ENCODE measurements around the gene SHISA2.

The SHISA2 gene

GRCh38 chr13:26050568-26051230 lies 1.1 kb downstream of the SHISA2 start:
- DNase-seq (ENCODE audit: insufficient read length, low spot score) (no peak), FAIRE-seq (no peak)
- TF ChIP-seq POLR2A (IDR thresholded peaks at IDR 0.05; ENCODE audit: low read depth, low read length) (no peak), PAX5 (IDR thresholded peaks at IDR 0.05; ENCODE audit: insufficient read depth, low read length, severe bottlenecking) (no peak), POU2F2 (IDR thresholded peaks at IDR 0.05; ENCODE audit: low read depth, low read length) (no peak), SPI1 (IDR thresholded peaks at IDR 0.05; ENCODE audit: low read depth, low read length) (no peak), TAF1 (IDR thresholded peaks at IDR 0.05; ENCODE audit: low read depth, low read length) (no peak), POLR2AphosphoS5 (IDR thresholded peaks at IDR 0.05; ENCODE audit: low read depth, low read length) (no peak)

DNA sequence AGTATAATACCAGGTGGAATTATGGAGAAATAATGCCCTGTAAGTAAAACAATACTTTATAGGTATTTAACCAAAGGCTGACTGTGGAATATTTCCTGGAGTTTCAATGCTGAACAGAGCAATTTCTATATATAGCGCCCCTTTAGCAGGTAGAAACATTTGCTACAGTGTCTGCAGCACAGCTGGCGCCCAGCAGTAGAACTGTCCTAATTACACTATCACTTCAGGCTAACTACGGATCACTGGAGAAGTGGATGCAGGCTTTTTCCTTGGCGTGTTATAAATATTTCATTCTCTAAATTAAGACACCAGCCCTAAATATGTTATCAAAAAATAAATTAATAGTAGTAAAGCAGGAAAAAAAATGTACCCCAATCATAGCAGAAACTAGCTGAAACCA lies 3.1 kb downstream of the SHISA2 start:
- no peak for TF ChIP-seq POU2F2 (IDR thresholded peaks at IDR 0.05; ENCODE audit: low read depth, low read length)
- no peak for TF ChIP-seq SPI1 (IDR thresholded peaks at IDR 0.05; ENCODE audit: low read depth, low read length)
- no peak for TF ChIP-seq PAX5 (IDR thresholded peaks at IDR 0.05; ENCODE audit: insufficient read depth, low read length, severe bottlenecking)
- no peak for TF ChIP-seq POLR2A (IDR thresholded peaks at IDR 0.05; ENCODE audit: low read depth, low read length)
- TF ChIP-seq TAF1 (IDR thresholded peaks at IDR 0.05; ENCODE audit: low read depth, low read length): no peak
- no peak for TF ChIP-seq POLR2AphosphoS5 (IDR thresholded peaks at IDR 0.05; ENCODE audit: low read depth, low read length)
- no peak for DNase-seq (ENCODE audit: insufficient read length, low spot score)
- no peak for FAIRE-seq

GRCh38 chr13:26047040-26047439 lies 4.8 kb downstream of the SHISA2 start:
- FAIRE-seq: no peak
- TF ChIP-seq PAX5 (IDR thresholded peaks at IDR 0.05; ENCODE audit: insufficient read depth, low read length, severe bottlenecking): no peak
- TF ChIP-seq POLR2AphosphoS5 (IDR thresholded peaks at IDR 0.05; ENCODE audit: low read depth, low read length): no peak
- no peak for TF ChIP-seq POLR2A (IDR thresholded peaks at IDR 0.05; ENCODE audit: low read depth, low read length)
- no peak for TF ChIP-seq SPI1 (IDR thresholded peaks at IDR 0.05; ENCODE audit: low read depth, low read length)
- TF ChIP-seq POU2F2 (IDR thresholded peaks at IDR 0.05; ENCODE audit: low read depth, low read length): no peak
- TF ChIP-seq TAF1 (IDR thresholded peaks at IDR 0.05; ENCODE audit: low read depth, low read length): no peak
- DNase-seq (ENCODE audit: insufficient read length, low spot score): no peak

DNA sequence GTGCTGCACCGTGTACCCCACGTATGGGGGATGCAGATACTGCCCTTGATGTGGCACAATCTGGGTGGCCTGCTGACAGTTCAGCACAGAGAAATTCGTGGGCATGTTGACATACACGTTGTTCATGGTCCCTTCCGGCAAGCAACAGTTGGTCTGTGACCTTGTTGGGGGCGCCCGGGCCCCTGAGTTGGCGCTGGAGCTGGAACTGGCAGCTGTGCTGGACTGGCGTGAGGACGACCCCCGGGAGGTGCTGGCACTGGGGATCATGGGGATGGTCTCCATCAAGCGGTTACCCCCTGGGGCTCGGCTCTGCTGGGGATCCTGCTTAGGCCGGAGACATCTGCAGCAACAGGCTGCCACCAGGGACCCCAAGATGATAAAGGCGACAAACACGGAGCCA lies 5.2 kb downstream of the SHISA2 start:
- no peak for FAIRE-seq

DNA sequence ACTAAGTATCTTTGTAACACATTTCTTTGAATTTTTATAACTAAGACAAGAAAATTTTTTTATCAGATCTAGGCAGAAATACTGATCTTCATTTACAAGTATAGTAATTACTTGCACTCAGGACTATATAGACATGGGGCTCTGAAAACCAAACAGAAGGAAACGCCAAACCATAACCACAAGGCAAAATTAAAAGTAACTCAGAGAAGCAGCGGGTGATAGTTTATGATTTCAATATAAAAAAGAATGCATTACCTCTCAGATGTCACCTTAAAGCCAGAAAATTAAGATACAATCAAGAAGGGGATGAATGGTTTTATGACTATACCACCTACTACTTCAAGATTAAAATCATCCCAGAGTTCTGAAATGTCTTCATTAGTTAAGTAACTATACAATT lies 6.7 kb downstream of the SHISA2 start:
- TF ChIP-seq TAF1 (IDR thresholded peaks at IDR 0.05; ENCODE audit: low read depth, low read length): no peak
- no peak for TF ChIP-seq PAX5 (IDR thresholded peaks at IDR 0.05; ENCODE audit: insufficient read depth, low read length, severe bottlenecking)
- TF ChIP-seq SPI1 (IDR thresholded peaks at IDR 0.05; ENCODE audit: low read depth, low read length): no peak
- no peak for TF ChIP-seq POLR2A (IDR thresholded peaks at IDR 0.05; ENCODE audit: low read depth, low read length)
- no peak for TF ChIP-seq POU2F2 (IDR thresholded peaks at IDR 0.05; ENCODE audit: low read depth, low read length)
- no peak for TF ChIP-seq POLR2AphosphoS5 (IDR thresholded peaks at IDR 0.05; ENCODE audit: low read depth, low read length)
- DNase-seq (ENCODE audit: insufficient read length, low spot score) (no peak), FAIRE-seq (no peak)

More for the DNA sequence above, 5.2 kb downstream of the SHISA2 start:
- TF ChIP-seq SPI1 (IDR thresholded peaks at IDR 0.05; ENCODE audit: low read depth, low read length) (no peak), PAX5 (IDR thresholded peaks at IDR 0.05; ENCODE audit: insufficient read depth, low read length, severe bottlenecking) (no peak), POLR2AphosphoS5 (IDR thresholded peaks at IDR 0.05; ENCODE audit: low read depth, low read length) (no peak), POLR2A (IDR thresholded peaks at IDR 0.05; ENCODE audit: low read depth, low read length) (no peak), TAF1 (IDR thresholded peaks at IDR 0.05; ENCODE audit: low read depth, low read length) (no peak)
- no peak for DNase-seq (ENCODE audit: insufficient read length, low spot score)

DNA sequence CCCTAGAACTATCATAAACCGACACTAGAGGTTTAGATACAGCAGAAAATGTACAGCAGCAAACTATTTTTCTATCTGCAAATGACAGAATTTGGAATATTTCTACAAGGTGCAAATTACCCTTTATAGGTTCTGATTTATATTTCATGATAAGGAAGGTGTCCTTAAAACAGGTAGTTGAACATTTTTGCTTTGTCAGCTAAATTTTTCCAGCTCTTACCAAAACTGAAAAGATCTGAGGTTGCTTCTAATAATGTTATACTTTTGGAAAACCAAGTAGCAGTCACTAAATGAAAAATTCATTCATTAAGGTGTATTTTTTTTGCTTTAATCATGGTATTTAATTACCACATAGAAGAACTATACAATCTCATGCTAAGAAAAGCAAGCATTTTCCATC lies 9.0 kb downstream of the SHISA2 start:
- FAIRE-seq (no peak), DNase-seq (ENCODE audit: insufficient read length, low spot score) (no peak)
- TF ChIP-seq POLR2A (IDR thresholded peaks at IDR 0.05; ENCODE audit: low read depth, low read length) (no peak), SPI1 (IDR thresholded peaks at IDR 0.05; ENCODE audit: low read depth, low read length) (no peak), PAX5 (IDR thresholded peaks at IDR 0.05; ENCODE audit: insufficient read depth, low read length, severe bottlenecking) (no peak), TAF1 (IDR thresholded peaks at IDR 0.05; ENCODE audit: low read depth, low read length) (no peak), POU2F2 (IDR thresholded peaks at IDR 0.05; ENCODE audit: low read depth, low read length) (no peak), POLR2AphosphoS5 (IDR thresholded peaks at IDR 0.05; ENCODE audit: low read depth, low read length) (no peak)

GRCh38 chr13:26041444-26041843 lies 10.4 kb downstream of the SHISA2 start:
- TF ChIP-seq POLR2AphosphoS5 (IDR thresholded peaks at IDR 0.05; ENCODE audit: low read depth, low read length): no peak
- FAIRE-seq: no peak
- DNase-seq (ENCODE audit: insufficient read length, low spot score): no peak

GRCh38 chr13:26038931-26039475 lies 12.8 kb downstream of the SHISA2 start:
- no peak for TF ChIP-seq SPI1 (IDR thresholded peaks at IDR 0.05; ENCODE audit: low read depth, low read length)
- no peak for TF ChIP-seq TAF1 (IDR thresholded peaks at IDR 0.05; ENCODE audit: low read depth, low read length)
- TF ChIP-seq POLR2A (IDR thresholded peaks at IDR 0.05; ENCODE audit: low read depth, low read length): no peak
- TF ChIP-seq PAX5 (IDR thresholded peaks at IDR 0.05; ENCODE audit: insufficient read depth, low read length, severe bottlenecking): no peak
- TF ChIP-seq POLR2AphosphoS5 (IDR thresholded peaks at IDR 0.05; ENCODE audit: low read depth, low read length): no peak
- no peak for TF ChIP-seq POU2F2 (IDR thresholded peaks at IDR 0.05; ENCODE audit: low read depth, low read length)
- FAIRE-seq (no peak), DNase-seq (ENCODE audit: insufficient read length, low spot score) (no peak)

DNA sequence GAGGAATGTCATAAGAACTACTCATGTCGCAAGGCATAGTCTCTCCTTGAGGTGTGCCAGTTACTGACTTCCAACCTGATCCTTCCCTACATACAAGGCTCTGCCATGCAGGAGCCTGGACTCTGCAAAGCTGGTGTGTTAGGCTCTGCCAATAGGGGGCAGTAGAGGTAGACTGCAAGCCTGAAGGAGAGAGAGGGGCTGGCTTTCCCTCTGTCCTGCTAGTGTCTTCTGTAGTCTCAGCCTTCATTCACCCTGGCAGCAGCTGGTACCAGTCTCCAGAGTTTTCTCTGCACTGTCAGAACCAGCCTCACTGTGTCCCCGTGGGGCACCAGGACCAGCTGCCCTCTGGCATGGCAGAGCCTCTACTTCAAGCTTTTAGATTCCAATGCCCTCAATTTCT lies 14.5 kb downstream of the SHISA2 start:
- FAIRE-seq: no peak
- no peak for TF ChIP-seq TAF1 (IDR thresholded peaks at IDR 0.05; ENCODE audit: low read depth, low read length)
- no peak for TF ChIP-seq PAX5 (IDR thresholded peaks at IDR 0.05; ENCODE audit: insufficient read depth, low read length, severe bottlenecking)
- no peak for TF ChIP-seq POU2F2 (IDR thresholded peaks at IDR 0.05; ENCODE audit: low read depth, low read length)
- TF ChIP-seq POLR2A (IDR thresholded peaks at IDR 0.05; ENCODE audit: low read depth, low read length): no peak

GRCh38 chr13:26036383-26036782 lies 15.4 kb downstream of the SHISA2 start:
- no peak for DNase-seq (ENCODE audit: insufficient read length, low spot score)
- FAIRE-seq: no peak
- TF ChIP-seq PAX5 (IDR thresholded peaks at IDR 0.05; ENCODE audit: insufficient read depth, low read length, severe bottlenecking): no peak

More for the DNA sequence above, 14.5 kb downstream of the SHISA2 start:
- DNase-seq (ENCODE audit: insufficient read length, low spot score): no peak
